GM19351 (cell line): ENCODE data around the gene PAXIP1.
A peak's percentile ranks its signal among the peaks of the same experiment; 100 is the strongest.
"Not testable (repeated sequence)": the region's sequence is repeated elsewhere in the genome, so short reads cannot be mapped to it uniquely, and the experiment has no call there.

Experiments
- ATAC-seq: cut with Tn5 transposase; IDR thresholded peaks from one replicate; pipeline ENCODE4 v1.9.1; 2021; ENCODE audit warnings: mild to moderate bottlenecking, moderate library complexity; ENCODE audit not compliant: unreplicated experiment

The PAXIP1 gene, protein sequence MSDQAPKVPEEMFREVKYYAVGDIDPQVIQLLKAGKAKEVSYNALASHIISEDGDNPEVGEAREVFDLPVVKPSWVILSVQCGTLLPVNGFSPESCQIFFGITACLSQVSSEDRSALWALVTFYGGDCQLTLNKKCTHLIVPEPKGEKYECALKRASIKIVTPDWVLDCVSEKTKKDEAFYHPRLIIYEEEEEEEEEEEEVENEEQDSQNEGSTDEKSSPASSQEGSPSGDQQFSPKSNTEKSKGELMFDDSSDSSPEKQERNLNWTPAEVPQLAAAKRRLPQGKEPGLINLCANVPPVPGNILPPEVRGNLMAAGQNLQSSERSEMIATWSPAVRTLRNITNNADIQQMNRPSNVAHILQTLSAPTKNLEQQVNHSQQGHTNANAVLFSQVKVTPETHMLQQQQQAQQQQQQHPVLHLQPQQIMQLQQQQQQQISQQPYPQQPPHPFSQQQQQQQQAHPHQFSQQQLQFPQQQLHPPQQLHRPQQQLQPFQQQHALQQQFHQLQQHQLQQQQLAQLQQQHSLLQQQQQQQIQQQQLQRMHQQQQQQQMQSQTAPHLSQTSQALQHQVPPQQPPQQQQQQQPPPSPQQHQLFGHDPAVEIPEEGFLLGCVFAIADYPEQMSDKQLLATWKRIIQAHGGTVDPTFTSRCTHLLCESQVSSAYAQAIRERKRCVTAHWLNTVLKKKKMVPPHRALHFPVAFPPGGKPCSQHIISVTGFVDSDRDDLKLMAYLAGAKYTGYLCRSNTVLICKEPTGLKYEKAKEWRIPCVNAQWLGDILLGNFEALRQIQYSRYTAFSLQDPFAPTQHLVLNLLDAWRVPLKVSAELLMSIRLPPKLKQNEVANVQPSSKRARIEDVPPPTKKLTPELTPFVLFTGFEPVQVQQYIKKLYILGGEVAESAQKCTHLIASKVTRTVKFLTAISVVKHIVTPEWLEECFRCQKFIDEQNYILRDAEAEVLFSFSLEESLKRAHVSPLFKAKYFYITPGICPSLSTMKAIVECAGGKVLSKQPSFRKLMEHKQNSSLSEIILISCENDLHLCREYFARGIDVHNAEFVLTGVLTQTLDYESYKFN

DNA sequence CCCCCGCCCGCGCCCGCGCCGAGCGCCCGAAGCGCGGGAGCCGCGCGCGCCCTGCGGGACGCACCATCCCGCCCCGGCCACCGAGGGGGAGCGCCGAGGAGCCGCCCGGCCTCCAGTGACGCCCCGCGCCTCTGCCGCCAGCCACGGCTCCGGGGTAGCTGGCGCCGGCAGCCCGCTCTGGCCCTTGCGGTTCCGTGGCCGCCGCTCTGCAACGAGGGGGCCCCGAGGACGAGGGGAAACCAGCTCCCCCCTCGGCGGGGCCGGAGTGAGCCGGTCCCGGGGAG, at the start of gene PAXIP1:
PAXIP1 (minus strand) TSS at position 33 of the 284 bp plus-strand sequence. CDS start 195 bp downstream, outside the sequence.
- peak; percentile 56 for ATAC-seq

DNA sequence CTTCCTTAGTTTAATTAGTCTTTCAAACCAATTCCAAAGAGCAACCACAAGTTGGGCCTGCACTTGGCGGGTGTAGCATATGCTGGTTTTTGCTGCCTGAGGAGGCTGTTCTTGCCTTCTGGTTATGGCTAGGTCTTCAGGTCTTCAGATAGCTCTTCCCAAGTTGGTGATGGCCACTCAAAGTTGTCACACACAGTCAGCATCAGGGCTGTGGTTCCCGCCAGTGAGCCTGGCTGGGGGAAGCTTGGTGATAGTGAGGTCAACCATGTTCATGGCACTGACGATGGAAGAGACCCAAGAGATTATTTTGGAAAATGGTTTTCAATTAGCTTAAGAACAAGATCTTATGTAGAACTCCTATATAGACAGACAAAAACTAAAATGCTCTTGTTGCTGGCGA, 48.4 kb upstream of the PAXIP1 start:
- ATAC-seq: no peak

DNA sequence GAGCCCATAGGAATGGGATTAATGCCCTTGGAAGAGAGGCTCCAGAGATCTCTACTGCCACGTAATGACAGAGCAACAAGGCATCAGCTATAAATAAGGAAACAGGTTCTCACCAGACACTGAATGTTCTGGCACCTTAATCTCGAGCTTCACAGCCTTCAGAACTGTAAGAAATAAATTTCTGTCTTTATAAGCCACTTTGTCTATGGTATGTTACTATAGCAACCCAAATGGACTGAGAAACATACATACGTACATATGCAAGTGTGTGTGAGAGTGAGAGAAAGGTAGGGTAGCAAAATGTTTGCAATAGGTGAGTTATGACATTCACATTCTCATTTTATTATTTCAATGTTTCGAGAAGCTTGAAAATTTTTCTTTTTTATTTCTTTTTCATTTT, 45.1 kb upstream of the PAXIP1 start:
- ATAC-seq: no peak

DNA sequence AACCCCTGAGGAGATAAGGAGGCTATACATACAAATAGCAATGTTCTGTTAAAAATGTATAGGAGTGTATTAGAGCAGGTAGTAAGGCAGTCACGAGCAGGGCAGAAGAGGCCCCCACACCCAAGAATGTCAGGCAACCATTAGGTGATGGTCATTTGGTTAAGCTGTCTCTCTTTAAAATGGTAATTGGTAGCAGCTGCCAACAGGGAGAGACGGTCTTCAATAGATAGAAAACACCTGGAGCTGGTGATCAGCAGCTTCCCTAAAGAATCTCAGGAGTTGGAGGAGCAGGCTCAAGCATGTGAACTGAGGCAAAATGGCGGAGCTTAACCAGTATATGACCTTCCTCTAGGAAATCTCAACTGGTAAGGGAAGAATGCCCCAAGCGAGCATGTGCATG, 40.8 kb upstream of the PAXIP1 start:
- ATAC-seq: no peak

DNA sequence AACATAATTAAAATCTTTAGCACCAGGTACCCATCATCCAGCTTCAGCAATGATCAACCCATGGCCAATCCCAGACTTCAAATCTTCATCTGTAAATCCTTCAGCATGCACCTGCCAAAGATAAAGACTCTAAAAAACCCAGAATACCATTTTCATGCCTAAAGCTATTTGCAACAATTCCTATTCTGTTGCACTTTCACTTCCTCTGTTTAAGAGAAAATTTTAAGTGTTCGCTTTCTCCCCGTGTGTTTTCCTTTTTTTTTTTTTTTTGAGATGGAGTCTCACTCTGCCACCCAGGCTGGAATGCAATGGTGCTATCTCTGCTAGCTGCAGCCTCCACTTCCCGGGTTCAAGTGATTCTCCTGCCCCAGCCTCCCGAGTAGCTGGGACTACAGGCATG, 35.4 kb upstream of the PAXIP1 start:
- no peak for ATAC-seq

DNA sequence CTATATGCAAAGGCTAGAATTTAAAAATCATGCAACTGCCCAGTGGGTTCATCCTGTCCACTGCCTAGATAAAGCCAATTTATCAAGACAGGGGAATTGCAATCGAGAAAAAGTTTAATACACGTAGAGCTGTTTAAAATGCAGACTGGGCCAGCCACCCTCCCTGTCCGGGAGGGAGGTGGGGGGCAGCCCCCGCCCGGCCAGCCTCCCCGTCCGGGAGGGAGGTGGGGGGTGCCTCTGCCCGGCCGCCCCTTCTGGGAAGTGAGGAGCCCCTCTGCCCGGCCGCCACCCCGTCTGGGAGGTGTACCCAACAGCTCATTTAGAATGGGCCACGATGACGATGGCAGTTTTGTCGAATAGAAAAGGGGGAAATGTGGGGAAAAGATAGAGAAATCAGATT, 31.6 kb upstream of the PAXIP1 start:
- not testable (repeated sequence) for ATAC-seq

DNA sequence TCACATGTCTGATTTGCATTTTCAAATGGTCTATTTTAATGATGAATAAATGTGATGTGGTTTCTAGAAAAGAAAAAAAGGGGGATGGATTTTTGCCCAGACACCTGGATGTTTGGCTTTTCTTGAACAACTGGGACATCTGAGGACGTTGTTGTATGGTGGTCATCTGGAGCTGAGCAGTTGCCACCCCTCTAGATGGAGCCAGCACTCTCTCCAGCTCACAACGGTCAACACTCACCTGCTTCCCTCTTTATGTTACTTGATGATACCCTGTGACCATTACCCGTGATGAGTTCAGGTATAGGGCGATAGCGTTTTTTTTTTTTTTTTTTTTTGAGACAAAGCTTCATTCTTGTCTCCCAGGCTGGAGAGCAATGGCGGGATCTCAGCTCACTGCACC, 30.1 kb upstream of the PAXIP1 start:
- ATAC-seq: no peak

DNA sequence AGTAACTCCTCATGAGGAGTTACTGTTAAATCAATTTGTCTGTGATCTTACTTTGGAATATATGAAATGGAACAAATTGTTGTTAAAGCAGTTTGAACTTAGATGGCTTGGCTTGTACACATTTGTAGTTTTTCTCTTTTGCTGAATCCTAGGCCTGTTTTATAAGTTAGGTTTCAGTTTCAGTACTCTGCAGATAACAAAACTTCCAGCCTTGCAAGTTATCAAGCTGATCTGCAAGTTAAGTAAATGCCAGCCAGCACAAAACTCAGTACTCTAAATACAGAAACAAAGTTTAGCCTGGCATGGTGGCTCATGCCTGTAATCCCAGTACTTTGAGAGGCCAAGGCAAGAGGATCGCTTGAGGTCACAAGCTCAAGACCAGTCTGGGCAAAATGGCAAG, 25.0 kb upstream of the PAXIP1 start:
- ATAC-seq: no peak

DNA sequence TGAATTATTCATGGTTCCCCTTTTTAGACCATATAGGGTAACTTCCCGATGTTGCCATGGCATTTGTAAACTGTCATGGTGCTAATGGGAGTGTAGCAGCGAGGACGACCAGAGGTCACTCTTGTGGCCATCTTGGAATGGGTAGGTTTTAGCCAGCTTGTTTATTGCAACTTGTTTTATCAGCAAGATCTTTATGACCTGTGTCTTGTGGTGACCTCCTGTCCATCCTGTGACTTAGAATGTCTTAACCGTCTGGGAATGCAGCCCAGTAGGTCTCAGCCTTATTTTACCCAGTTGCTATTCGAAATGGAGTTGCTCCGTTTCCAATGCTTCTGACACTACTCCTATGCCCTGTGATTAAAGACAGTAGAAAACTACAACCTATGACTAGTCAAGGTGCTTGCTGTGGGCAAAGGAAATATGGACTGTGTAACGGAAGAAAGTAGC, 18.8 kb upstream of the PAXIP1 start:
- ATAC-seq: no peak

DNA sequence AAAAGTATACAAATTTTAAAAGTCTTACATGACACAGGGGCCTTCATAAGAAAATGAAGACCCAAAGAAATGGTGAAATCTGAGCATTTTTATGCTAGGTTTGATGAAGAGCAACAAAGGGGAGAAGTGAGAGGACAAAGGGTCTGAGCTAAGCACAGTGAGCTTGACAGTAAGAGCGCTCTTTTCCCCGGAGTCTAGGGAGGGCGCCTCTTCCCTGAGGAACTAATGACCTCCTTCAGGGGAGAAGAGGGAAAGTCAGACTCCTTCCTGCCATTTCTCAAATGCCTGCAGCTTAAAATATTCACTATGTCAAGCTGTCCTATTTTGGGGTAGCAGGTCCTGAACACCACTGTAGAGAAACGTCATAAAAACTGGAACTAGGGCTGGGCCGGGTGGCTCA, 18.1 kb upstream of the PAXIP1 start:
- no peak for ATAC-seq

DNA sequence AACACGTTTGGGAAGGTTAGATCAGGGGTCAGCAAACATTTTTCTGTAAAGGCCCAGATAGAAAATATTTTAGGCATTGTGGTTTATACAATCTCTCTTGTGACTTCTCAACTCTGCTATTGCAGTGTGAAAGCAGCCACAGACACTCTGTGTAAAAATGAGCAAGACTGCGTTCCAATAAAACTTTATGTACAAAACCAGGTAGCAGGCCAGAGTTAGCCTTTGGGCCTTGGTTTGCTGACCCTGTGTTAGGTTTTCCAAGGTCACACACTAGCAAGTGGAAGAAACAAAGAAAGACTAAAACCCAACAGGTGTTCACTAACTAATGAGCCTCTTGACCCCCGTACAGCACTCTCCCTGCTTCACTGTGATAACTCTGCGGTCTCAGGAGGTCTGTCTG, 14.9 kb upstream of the PAXIP1 start:
- no peak for ATAC-seq

DNA sequence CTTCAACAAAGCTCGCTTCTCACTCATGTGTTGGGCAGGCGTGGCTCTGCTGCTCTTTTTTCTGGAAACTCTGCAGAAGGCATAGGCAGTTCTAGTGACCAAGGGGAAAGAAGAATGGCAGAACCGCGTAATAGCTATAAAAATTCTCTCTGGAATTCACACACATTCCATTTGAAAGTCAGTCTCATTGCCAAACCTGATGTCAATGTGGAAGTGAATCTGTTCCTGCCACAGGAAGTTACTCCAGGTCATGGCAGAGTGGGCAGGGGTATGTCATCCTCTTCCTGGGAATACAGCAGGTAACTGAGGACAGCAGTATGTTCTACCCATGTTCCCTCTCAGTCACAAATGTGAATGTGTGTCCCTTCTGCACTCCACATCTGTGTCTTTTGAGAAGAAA, 8.2 kb upstream of the PAXIP1 start:
- no peak for ATAC-seq

DNA sequence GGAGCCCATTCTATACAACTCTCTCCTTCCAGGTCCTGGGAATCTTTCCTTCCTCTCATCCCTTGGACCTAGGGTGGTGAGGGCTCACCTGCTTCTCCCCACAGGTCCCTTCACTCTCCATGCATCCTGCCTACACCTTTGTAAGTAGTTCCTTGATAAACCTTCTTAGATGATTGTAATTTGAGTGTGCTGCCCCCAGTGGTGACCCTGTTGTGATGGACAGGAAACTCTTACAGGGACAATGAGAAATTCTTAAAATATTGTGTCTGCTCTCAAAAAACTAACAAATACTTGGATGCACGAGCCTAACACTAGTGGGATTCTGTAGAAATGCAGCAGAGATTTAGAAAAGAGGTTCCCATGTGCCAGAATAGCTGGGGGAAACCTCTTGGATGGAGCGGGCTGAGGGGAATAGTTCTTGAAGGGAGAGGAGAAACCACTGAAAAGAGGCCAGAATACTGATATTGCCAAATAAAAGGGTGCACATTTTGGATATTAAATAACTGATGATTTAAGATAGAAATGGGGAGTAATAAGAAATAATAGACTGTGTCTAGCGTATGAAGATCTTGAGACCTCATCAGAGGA, 6.7 kb upstream of the PAXIP1 start:
- ATAC-seq: peak; percentile 70

DNA sequence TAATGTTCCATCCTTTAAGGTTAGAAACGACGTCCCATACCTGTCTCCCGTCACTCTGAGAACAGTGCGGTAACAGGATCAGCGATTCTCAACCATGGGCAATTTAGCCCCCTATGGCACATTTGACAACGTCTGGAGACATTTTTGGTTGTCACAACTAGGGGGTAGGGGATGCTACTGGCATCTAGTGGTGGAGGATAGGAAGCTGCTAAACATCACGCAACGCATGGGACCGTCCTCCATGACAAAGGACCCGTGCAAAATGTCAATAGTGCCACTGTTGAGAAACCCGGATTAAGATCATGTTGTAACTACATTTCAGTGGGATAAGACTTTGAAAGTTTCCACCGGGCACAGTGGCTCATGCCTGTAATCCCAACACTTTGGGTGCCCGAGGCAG, 5.0 kb upstream of the PAXIP1 start:
- ATAC-seq: no peak

DNA sequence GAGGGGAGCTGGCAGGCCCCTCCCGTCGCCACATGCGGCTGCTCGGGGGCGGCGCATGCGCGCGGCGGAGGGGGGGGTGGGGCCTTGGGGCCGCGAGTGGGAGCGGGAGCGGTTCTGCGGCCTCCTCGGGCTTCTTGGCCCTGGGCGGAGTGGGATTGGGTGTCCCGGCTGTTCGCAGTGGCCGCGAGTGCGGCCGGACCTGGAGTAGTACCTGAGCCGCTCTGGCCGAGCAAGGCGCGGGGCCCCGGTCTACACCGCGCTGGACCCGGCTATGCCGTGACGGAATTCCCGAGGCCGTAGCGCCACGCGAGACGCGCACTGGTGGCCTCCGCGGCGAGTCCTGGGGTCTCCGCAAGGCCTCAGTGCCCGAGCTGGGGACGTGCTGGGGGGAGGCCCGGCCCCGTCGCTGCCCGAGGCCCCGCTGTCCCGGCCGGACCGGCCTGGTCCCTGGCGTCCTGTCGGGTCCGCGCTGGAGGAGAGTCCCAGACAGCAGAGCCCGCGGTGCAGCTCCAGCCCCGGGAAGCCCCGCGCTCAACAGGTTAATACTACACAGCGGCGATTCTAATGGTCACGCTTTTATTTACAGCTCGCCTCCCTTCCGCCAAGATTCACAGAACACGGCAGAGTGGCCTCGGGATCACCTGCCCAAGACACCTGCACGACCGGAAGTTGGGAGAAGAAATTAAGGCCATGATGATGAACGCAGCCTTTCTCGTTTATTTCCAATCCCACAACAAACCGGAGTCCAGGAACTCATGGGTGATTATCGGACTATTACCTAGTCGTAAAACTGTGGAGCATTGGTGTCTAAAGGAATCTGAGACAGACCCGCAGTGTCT, 671 bp upstream of the PAXIP1 start:
- ATAC-seq: peak; percentile 56

DNA sequence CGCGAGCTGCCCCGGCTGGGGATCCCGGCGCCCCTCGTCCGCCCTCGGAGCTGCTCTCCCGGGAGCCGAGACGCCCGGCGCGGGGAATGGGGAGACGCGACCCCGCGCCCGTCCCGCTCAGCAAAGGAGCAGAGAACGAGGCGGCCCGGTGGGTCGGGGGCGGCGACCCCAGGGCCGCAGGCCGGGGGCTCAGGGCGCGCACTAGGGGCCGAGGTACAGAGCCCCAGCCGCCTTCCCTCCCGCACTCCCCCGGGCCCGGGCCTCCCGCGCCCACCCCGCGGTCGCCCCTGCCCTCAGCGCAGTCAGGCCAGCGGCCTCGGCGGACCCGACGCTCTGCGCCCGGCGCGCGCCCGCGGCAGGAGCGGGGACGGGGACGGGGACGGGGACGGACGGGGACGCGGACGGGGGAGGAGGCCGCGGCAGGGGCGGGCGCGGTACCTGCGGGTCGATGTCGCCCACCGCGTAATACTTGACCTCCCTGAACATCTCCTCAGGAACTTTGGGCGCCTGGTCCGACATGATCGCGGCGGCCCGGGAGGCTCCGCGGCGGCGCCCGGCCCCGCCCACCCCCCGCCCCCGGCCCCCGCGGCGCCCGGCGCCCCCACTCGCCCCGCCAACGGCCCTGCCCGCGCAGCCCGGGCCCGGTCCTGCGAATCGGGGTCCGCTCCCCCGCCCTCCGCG, 373 bp downstream of the PAXIP1 start:
- ATAC-seq: peak; percentile 44

DNA sequence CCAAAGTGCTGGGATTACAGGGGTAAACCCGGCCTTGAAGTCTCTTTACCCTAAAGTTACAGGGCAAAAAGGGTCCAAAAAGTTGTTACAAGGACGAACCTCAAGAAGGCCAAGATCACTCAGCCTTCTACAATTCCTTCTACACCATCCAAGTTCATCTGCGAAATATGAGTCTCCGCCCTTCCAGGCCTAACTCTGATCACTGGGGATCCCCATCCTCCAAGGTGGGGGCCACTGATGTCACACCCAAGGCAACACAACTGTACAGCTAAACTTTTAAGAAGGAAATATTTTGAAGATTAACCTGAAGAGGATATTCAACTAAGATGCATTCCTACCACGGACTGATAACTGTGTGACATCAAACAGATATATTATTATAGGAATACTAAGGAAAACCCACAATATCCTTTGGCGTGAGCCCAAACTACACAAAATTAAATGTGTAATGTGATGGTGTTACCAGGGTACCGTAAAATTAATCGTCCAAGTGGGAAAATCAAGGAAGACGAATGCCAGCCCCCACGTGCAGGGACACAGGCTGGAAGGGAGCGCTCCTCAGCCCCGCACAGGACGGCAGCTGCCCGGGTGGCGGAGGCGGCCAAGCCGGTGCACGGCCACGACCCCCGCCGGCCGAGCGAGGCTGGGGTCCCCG, 1.0 kb downstream of the PAXIP1 start:
- peak; percentile 8 for ATAC-seq

DNA sequence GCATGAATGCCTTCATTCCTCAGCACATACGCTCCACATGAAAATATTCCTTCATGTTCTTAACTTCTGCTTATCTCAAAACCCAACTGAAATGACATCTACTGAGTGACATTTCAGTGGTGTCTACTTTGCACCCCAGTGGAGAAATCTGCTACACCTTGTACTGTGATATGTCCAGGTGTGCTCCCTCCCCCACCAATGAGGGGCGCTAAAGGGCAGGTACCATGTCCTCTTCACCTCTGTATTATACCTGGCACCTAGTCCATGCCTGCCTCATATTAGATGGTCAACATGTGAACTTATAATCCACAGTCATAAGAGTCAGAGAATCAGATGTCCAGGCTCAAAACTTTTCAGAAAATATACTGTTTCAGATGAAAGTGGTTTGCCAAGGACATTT, 2.1 kb downstream of the PAXIP1 start:
- ATAC-seq: no peak

DNA sequence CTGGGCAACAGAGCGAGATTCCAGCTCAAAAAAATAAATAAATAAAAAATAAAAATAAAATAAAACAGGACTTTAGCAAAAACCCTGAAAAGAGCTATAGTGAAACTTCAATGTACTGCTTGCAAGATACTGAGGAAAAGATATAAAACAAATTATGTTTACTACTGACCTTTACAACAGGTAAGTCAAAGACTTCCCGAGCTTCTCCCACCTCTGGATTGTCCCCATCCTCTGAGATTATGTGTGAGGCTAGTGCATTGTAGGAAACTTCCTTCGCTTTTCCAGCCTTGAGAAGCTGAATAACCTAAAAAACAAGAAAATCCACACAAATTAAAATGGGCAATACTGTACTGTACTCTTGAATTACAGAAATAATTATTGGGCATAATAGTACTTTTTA, 4.4 kb downstream of the PAXIP1 start:
- no peak for ATAC-seq
